Measurements from ENCODE around the gene DMAC2L.

DNA sequence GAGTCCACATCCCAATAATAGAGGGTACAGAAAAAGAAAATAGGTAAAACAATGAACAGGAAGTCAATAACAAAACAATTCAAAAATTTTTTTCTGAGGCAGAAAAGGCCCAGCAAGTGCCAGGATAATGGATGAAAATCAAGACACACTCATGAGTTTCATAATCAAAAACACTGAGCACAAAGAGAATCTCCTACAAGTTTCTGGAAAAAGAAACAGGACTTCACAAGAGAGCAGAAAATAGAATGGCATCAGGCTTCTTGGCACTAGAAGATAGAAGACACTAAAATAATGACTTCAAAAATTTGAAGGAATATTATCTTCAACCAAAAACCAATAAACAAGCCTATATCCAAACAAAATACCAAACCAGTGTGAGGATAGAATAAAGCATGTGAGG lies 36.8 kb downstream of the DMAC2L start:
- no peak for TF ChIP-seq POLR2A (IDR thresholded peaks at IDR 0.05)
- TF ChIP-seq, protein P1, sequence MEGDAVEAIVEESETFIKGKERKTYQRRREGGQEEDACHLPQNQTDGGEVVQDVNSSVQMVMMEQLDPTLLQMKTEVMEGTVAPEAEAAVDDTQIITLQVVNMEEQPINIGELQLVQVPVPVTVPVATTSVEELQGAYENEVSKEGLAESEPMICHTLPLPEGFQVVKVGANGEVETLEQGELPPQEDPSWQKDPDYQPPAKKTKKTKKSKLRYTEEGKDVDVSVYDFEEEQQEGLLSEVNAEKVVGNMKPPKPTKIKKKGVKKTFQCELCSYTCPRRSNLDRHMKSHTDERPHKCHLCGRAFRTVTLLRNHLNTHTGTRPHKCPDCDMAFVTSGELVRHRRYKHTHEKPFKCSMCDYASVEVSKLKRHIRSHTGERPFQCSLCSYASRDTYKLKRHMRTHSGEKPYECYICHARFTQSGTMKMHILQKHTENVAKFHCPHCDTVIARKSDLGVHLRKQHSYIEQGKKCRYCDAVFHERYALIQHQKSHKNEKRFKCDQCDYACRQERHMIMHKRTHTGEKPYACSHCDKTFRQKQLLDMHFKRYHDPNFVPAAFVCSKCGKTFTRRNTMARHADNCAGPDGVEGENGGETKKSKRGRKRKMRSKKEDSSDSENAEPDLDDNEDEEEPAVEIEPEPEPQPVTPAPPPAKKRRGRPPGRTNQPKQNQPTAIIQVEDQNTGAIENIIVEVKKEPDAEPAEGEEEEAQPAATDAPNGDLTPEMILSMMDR (IDR thresholded peaks at IDR 0.05): no peak
